ENCODE results near the gene B4GAT1. TPM values are rescaled to one million over a fixed set of nuclear protein-coding genes. Genes with fewer than 3 reads are reported as not detected.

B4GAT1 gene
- total RNA-seq, 1 experiment from 2014 or later: 6.7 TPM

- DNase-seq (ENCODE audit: low read depth, low spot score): no peak
- Histone ChIP-seq H4K20me1 (ENCODE audit: insufficient read depth) (no peaks in the 10 kb centered on the region), H3K4me1 (ENCODE audit: control insufficient read depth in 1 of 2, insufficient read depth in 2 of 2, low read length in 2 of 2) (peaks cover 22 to 43% of the 10 kb centered on the region in 2 experiments), H3K9me2 (ENCODE audit: insufficient read depth) (no peaks in the 10 kb centered on the region), H3K4me3 (replicated peaks in 1 of 2; ENCODE audit: low read depth in 1 of 2, low read length in 2 of 2) (no peak overlapping the region), H3K9ac (ENCODE audit: low read length) (no peak overlapping the region), H3K27me3 (ENCODE audit: insufficient read depth, low read length) (no peaks in the 10 kb centered on the region), H3K79me2 (ENCODE audit: insufficient read depth, low read length) (peaks cover 22% of the 10 kb centered on the region), H3K27ac (ENCODE audit: low read depth, low read length) (no peak overlapping the region), H3K36me3 (ENCODE audit: control insufficient read depth in 1 of 2, insufficient read depth in 2 of 2, low read length in 2 of 2) (peaks cover 8 to 12% of the 10 kb centered on the region in 2 experiments; a peak in 3 of 4 replicates), H3K9me3 (ENCODE audit: control insufficient read depth in 1 of 2, insufficient read depth in 1 of 2, low read depth in 1 of 2, low read length in 2 of 2) (no peaks in the 10 kb centered on the region), H3K4me2 (ENCODE audit: low read length) (no peak overlapping the region), H2AFZ (ENCODE audit: low read depth, low read length, poor library complexity, severe bottlenecking) (no peak overlapping the region)
- ATAC-seq: no peak
- TF ChIP-seq JUND (IDR thresholded peaks at IDR 0.05) (no peak), ATF3 (IDR thresholded peaks at IDR 0.05) (no peak), EZH2phosphoT487 (IDR thresholded peaks at IDR 0.05; ENCODE audit: borderline replicate concordance) (no peak), FOSL1 (IDR thresholded peaks at IDR 0.05; ENCODE audit: low read depth) (no peak), EGR1 (IDR thresholded peaks at IDR 0.05; ENCODE audit: low read depth) (no peak), EZH2 (IDR thresholded peaks at IDR 0.05) (no peak), MAX (IDR thresholded peaks at IDR 0.05) (no peak), CTCF (IDR thresholded peaks at IDR 0.05 in 2 of 3, conservative IDR thresholded peaks at IDR 0.05 in 1 of 3; ENCODE audit: borderline replicate concordance in 1 of 3, insufficient read depth in 1 of 3, low read depth in 2 of 3, low read length in 2 of 3) (no peak), YY1 (IDR thresholded peaks at IDR 0.05; ENCODE audit: extremely low read depth, insufficient replicate concordance, low read depth, low read length) (no peak), ZFX (IDR thresholded peaks at IDR 0.05) (no peak), POLR2A (IDR thresholded peaks at IDR 0.05; ENCODE audit: borderline replicate concordance, extremely low read depth, insufficient read depth, insufficient read length) (no peak)
- ChIA-PET CTCF (no interaction called here), RAD21 (ENCODE audit: low non-redundant PET in 1 of 2, low total read pairs in 2 of 2, uncharacterized antibody in 2 of 2, unreplicated experiment in 2 of 2) (no interaction called here), POLR2A (no interaction called here)
- BruUV-seq (replicated peaks): no TSS peak
- intact Hi-C loops (cut with micrococcal nuclease): no loop called here
Observed at GRCh38 chr11:66341502-66342126, 5.8 kb downstream of the B4GAT1 start.
